Measurements from ENCODE around the gene TXNL4A.

GRCh38 chr18:79983793-79984192 lies 4.6 kb downstream of the TXNL4A start:
- TF ChIP-seq, protein P1, sequence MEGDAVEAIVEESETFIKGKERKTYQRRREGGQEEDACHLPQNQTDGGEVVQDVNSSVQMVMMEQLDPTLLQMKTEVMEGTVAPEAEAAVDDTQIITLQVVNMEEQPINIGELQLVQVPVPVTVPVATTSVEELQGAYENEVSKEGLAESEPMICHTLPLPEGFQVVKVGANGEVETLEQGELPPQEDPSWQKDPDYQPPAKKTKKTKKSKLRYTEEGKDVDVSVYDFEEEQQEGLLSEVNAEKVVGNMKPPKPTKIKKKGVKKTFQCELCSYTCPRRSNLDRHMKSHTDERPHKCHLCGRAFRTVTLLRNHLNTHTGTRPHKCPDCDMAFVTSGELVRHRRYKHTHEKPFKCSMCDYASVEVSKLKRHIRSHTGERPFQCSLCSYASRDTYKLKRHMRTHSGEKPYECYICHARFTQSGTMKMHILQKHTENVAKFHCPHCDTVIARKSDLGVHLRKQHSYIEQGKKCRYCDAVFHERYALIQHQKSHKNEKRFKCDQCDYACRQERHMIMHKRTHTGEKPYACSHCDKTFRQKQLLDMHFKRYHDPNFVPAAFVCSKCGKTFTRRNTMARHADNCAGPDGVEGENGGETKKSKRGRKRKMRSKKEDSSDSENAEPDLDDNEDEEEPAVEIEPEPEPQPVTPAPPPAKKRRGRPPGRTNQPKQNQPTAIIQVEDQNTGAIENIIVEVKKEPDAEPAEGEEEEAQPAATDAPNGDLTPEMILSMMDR (IDR thresholded peaks at IDR 0.05; ENCODE audit: insufficient read depth, low read length) = no peak
- TF ChIP-seq POLR2AphosphoS5 (IDR thresholded peaks at IDR 0.05; ENCODE audit: low read depth) (no peak), REST (IDR thresholded peaks at IDR 0.05; ENCODE audit: insufficient replicate concordance, low read depth) (no peak)

Data from HL-60 (cell line).